DMS 273 (cell line): ENCODE results near the gene FRS2.

Source experiments
- DNase-seq: peaks from one replicate; lab custom pipeline; 2025; ENCODE audit not compliant: unreplicated experiment; lab: John Stamatoyannopoulos, UW

FRS2 gene

GRCh38 chr12:69459477-69459876, 10.7 kb upstream of the FRS2 start:
- DNase-seq = no peak

GRCh38 chr12:69464428-69464827, 5.8 kb upstream of the FRS2 start:
- no peak for DNase-seq

GRCh38 chr12:69466867-69467266, 3.3 kb upstream of the FRS2 start:
- no peak for DNase-seq

- no peak for DNase-seq
Observed at GRCh38 chr12:69467366-69467765, 2.8 kb upstream of the FRS2 start.

- no peak for DNase-seq
Observed at GRCh38 chr12:69468237-69469026, 1.8 kb upstream of the FRS2 start.

DNA sequence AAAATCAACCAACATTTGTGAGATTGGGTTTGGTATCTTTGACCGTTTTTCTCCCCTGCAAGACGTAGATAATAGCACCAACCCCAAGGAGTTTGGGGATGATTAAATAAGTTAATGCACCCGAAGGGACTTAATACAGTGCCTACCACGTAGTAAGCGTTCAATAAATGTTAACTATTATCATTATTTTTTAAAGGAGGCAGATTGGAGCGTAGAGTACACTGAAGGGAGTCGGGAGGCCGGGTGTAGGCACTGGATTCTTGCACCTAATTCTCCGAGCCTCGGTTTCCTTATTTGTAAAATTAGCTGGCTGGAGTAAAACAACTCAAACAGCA, 367 bp upstream of the FRS2 start:
- no peak for DNase-seq

DNA sequence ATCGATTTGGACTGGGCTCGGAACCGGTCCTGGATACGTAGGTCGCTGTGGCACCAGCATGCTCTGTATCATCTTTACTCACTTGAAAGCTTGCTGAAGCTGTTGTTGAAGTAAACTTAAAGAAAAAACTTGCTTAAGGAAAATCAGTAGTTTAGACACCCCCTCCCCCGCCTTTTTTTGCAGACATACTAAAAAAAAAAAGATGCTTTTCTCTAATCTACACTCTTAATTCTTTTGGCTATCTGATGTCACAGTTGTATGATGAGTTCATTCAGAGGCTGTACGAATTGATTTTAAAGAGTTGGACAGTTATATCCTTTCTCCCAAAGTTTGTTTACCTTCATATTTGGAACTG, 865 bp downstream of the FRS2 start:
- no peak for DNase-seq

- peak; percentile 3 for DNase-seq
Observed at GRCh38 chr12:69471667-69472385, 1.6 kb downstream of the FRS2 start.

- no peak for DNase-seq
Observed at GRCh38 chr12:69473262-69473661, 3.1 kb downstream of the FRS2 start.

GRCh38 chr12:69474456-69474855, 4.3 kb downstream of the FRS2 start:
- no peak for DNase-seq

DNA sequence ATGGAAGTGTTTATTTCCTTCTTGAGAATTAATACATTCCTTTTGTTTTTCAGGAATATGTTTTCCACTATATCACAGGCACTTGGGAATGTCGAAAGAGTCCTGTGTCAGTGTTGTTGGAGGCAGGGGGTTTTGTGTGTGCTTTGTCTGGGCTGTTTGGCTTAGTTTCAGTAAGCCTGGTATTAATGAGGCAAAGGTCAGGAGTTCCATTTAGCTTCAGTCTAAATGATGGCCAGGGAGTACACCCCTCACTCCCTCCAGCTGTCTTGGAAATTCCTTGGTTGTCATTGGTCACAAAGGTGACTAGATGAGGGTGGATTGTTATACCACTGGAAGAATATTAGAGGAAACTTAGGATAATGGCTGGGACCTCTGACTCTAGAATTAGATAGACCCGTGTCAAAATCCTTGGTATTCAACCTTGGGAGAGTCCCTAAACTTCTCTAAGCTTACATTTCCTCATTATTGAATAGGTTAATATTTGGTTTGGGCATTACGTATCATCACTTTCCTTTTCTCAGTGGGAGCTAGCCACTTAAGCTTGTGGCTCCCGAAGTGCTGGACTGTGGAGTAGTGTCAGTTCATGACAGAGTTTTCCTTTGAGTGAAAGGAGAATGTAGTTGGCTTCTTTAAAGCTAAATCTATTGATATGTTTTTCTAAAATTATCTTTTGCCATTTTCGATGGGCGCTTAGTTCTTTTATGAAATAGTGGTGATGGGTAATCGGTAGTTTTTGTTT, 5.2 kb downstream of the FRS2 start:
- peak; percentile 7 for DNase-seq

DNA sequence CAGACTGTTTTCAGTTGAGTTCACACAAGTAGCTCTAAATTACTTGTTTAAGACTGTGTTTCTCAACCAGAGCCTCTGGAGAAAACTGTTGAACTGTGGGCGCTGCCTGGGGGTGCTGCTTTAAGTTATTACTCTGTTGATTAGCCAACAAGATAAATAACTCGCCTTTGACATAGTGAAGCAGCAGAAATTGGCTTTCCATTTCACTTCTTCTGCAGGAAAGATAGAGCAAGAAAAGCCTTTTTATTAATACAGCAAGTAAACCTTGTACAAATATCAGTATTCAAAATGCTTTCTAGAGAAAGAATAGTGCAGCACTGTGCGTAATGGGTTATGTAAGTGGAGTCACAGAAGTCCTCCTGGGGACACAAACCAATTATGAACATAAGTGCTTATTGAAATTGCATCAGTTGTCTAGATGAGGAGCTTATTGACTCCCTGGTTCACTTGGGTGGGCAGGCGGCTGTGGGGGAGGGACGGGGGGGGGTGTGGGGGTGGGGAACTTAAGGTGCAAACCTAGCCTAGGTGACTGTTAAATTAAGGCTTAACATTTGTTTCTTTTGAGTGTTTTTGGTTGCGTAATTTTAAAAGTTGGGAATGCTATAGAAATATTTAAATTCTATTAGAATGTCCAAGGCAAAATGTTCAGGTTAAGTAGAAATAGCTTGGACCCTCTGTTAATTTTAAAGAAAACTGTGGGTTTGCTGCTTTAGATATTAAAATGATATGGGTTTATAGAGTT, 6.3 kb downstream of the FRS2 start:
- DNase-seq = no peak

GRCh38 chr12:69479675-69480074, 9.5 kb downstream of the FRS2 start:
- DNase-seq = no peak

- DNase-seq = no peak
Observed at GRCh38 chr12:69480698-69481097, 10.5 kb downstream of the FRS2 start.

DNA sequence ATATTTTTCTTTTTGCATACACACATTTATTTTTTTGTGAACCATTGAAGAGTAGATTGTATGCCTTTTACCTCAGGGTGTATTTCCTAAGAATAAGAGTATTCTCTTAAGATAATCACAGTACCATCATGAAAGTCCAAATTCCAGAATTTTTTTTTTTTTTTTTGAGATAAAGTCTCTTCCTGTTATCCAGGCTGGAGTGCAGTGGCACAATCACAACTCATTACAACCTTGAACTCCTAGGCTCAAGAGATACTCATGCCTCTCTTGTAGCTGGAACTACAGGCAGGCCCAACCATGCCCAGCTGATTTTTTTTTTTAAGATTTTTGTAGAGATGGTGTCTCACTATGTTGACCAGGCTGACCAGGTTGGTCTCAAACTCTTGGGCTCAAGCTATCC, 10.9 kb downstream of the FRS2 start:
- DNase-seq = no peak

DNA sequence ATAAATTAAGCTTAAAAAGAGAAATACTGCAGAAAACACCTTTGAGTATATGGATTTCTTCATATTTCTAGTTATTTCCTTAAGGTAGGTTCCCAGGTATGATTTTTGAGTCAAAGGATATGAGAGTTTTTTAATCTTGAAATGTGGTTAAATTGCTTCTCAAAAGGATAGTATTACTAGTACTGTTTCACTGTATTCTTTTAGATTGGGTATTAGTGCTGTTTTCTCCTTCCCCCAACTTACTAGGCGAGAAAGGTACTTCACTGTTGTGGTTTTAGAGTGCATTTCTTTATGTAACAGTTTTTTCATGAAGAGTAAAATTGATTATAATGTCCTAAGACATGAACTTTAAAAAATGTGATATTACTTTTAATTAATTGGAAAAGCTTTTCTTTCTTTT, 13.5 kb downstream of the FRS2 start:
- DNase-seq = no peak

DNA sequence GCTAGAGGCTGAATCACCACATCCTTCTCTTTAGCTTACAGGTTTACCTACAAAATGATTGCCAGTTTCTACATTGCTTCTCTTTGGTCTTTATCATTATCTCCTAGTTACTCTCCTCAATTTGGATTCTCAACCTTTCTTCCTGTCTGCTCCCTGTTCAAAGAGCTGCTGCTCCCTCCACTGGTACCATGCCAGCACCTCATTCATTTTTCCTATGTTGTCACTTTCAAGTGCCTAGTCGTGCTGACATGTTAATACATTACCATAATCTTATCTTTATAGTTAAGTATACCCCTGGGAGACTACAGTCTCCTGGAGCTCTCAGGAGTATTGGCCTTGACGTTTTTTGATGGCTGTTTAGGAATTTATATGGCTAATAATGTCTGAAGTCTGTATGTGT, 14.2 kb downstream of the FRS2 start:
- DNase-seq = no peak

GRCh38 chr12:69490920-69491643, 20.9 kb downstream of the FRS2 start:
- DNase-seq = no peak

DNA sequence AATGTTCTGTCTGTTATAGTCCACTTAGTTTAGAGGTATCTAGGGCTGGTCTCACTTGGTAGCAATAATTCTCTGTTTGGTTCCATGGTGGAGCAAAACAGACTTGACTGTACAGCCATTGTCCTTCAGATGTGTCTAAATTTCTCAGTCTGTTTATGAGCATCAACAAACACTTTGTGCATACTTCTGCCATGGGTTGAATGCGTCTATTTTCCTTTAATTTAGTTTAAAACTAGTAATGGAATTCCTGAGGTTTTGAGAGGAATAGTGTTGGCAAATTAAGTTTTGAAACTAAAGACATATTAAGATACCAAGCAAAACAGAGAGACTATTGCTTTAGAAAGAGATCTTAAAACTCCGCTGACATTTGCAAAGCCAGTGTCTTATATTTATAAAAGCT, 22.6 kb downstream of the FRS2 start:
- DNase-seq = no peak

- DNase-seq = no peak
Observed at GRCh38 chr12:69495071-69495470, 24.9 kb downstream of the FRS2 start.
